Endometrial microvascular endothelial cells (primary cell): ENCODE measurements around the gene HRH2. TPM values are rescaled to one million over a fixed set of nuclear protein-coding genes. Genes with fewer than 3 reads are reported as not detected.
"Not testable (repeated sequence)": the region's sequence is repeated elsewhere in the genome, so short reads cannot be mapped to it uniquely, and the experiment has no call there.

Source experiments
- in situ Hi-C: cut with HindIII; loops from 2 replicates; pipeline ENCODE4 v1.10.0; 2017; ENCODE audit warnings: low sequenced_read_pairs, low pct_unique_long_range_greater_than_20kb; ENCODE audit errors: inconsistent ontology term
- total RNA-seq: library from RNA; depleted of rRNA; stranded (reverse); fragments of >200 nt; gene quantifications from one replicate; pipeline ENCODE4 v1.2.3, GENCODE V29; 2015; ENCODE audit errors: inconsistent ontology term

The HRH2 gene
- total RNA-seq, 1 donor from 2014 or later = not detected

GRCh38 chr5:175638305-175638704 is 19.6 kb upstream of the HRH2 start:
- in situ Hi-C loops = no loop called here

DNA sequence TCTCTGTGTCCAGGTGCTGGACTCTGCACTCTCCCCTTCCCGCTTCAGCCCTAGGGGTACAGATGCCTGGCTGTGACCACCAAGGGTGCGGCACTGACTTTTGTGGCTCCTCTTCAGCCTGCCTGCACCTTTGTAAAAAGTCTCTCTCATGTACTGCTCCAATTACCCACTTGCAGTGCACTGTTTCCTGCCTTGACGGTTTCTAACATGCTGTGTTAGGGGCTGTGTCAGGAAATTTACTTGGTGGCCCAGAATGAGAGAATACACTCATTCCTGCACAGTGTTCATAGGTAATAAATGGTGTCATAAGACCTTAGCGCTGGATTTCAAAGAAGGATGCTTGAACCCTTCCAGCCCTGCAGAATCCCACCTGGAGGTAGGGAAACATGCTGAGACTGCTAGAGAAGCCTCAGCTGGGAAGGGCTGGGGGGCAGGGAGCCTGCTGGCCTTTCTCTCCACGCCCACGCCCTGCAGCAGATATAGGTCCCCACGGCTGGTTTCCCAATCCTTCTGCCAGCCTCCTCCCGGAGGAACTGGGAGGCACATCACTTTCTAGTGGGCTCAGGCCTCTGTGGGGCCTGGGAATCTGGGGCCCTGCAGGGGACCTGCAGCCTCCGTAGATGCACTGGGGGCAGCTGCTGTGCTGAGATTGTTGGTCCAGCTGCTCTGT is 17.6 kb upstream of the HRH2 start:
- in situ Hi-C loops = no loop called here

DNA sequence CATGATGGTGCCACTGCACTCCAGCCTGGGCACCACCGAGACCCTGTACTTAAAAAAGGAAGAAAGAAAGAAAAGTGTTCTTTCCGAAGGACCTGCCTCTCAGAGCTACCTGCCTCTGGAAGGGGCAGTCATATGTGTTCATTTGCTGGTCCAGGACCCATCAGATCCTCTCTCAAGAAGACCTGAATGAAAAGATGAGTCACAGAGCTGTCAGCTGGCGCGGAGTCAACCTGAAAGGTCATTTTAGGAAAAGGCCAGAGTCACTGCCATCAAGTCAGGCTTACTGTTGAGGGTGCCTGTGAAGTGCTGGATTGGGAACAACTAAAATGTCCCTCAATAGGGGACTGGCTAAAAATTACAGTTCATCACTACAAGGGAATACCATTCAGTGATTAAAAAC is 14.9 kb upstream of the HRH2 start:
- in situ Hi-C loops = no loop called here

DNA sequence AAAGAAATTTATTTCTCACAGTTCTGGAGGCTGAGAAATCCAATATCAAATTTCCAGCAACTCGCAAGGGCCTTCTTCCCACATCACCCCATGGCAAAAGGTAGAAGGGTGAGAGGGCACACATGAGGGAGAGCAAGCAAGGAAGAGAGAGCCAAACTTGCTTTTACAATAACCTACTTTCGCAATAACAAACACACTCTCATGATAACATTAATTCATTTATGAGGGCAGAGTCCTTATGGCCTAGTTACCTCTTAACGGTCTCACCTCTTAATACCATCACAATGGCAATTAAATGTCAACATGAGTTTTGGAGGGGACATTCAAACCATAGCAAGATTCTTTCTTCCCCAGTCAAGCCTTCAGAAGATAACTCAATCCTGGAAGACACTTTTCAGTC is 11.6 kb upstream of the HRH2 start:
- in situ Hi-C loops = no loop called here

GRCh38 chr5:175649967-175650366 is 7.9 kb upstream of the HRH2 start:
- in situ Hi-C loops = no loop called here

DNA sequence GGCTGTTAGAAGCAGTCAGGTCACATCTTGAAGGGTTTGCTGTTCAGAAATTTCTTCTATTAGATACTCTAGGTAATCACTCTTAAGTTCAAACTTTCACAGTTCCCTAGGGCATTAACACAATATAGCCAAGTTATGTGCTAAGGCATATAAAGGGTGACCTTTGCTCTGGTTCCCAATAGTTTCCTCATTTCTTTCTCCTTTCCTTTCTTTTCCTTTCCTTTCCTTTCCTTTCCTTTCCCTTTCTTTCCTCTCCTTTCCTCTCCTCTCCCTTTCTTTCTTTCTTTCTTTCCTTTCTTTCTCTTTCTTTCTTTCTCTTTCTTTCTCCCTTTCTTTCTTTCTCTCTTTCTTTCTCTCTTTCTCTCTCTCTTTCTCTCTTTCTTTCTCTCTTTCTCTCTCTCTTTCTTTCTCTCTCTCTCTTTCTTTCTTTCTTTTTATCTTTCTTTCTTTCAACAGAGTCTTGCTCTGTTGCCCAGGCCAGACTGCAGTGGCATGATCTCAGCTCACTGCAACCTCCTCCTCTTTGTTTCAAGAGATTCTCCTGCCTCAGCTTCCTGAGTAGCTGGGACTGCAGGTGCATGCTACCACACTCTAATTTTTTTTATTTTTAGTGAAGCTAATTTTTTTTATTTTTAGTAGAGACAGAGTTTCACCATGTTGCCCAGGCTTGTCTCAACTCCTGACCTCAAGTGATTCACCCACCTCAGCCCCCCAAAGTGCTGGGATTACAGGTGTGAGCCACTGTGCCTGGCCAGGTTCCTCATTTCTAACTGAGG is 7.3 kb upstream of the HRH2 start:
- in situ Hi-C loops = not testable (repeated sequence)

GRCh38 chr5:175652741-175653663 is 4.9 kb upstream of the HRH2 start:
- in situ Hi-C loops = no loop called here

DNA sequence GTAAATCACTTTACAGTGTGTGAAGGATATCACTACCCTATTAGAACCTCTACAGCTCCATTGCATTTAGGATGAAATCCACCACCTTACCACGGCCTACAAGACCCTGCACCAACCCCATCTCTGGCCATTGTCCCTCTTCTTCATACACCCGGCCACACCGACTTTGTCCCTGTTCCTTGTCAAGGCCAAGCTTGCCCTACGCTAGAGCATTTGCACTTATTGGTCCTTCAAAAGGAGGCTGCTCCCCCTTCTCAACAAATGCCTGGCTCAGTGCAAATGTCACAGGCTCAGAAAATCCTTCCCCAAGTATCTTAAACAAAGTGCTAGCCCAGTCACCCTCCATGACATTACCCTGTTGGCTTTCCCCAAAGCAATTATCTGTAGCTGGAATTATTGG is 4.1 kb upstream of the HRH2 start:
- in situ Hi-C loops = no loop called here

DNA sequence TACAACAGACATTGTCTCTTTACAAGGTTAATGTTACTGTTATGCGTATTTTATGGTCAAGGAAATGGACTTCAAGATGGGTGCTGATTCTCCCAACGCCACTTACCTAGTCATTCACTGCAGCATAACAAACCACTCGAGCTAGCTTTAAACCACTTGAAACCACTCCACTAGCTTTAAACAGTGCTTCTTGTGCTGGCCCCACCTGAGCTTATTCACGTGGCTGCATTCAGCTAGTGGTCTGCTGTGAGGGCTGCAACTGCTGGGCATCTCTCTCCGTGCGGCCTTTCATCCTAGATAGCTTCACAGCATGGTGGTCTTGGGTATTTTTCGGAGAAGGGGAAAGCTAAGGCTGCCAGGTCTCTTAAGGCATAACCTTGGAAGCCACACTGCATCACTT is 3.5 kb upstream of the HRH2 start:
- in situ Hi-C loops = no loop called here

- in situ Hi-C loops = no loop called here
Measured at GRCh38 chr5:175654807-175655206, 3.1 kb upstream of the HRH2 start.

- in situ Hi-C loops = no loop called here
Measured at GRCh38 chr5:175655411-175655810, 2.5 kb upstream of the HRH2 start.

DNA sequence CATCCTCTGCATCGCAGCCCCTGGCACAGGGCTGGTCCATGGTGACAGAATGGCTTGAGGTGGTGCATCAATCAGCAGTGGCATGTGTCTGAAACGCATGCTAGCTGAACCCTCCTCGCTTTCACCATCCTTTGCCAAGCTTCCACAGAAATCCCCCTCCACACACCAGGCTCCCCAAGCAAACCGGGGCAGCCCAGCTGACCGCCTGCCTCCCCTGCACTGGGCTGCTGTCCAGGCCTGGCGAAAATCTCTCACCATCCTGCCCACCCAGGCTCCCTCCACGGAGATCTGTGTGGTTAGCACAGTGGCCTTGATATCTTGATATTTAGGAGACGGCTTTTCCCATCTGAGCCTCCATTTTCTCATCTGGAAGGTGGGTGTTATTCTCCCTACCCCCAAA is 905 bp upstream of the HRH2 start:
- in situ Hi-C loops = no loop called here

DNA sequence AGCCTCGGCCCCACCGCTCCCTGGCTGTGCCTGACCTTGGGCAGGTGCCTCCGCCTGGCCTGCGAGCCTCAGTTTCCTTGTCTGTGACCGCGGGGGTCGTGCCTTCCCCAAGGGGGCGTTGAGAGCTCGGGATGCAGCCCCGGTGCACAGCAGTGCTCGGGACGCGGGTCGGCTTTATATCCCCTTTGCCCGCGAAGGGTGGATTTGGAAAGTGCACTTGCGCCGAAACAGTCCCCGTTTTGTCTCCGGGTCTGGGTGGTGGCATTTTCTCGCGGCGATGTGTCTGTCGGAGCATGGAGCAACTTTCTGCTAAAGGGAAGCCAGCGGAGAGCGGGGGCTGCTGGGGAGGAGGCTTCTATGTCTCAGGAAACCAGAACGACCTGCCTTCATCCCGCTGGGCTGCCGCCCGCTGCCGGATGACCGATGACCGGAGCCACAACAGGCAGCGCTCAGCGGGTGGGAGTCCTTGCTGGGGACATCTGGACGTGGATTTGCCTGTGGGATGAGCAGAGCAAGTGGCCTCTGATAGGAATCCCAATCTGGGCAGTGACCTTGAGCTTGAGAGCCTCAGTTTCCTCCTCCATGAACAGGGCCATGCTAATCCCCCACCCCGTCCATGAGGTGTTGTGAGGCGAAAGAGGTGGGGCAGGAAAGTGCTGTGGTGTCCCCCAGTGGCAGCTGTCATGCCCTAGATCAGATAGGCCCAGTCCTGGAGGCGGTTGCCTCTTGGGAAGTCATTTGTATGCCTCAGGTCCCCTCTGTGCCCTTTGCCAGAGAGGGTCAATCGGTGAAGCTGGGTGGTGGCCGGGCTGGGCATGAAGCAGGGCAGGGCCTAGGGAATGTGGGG is 651 bp downstream of the HRH2 start:
- in situ Hi-C loops = no loop called here

DNA sequence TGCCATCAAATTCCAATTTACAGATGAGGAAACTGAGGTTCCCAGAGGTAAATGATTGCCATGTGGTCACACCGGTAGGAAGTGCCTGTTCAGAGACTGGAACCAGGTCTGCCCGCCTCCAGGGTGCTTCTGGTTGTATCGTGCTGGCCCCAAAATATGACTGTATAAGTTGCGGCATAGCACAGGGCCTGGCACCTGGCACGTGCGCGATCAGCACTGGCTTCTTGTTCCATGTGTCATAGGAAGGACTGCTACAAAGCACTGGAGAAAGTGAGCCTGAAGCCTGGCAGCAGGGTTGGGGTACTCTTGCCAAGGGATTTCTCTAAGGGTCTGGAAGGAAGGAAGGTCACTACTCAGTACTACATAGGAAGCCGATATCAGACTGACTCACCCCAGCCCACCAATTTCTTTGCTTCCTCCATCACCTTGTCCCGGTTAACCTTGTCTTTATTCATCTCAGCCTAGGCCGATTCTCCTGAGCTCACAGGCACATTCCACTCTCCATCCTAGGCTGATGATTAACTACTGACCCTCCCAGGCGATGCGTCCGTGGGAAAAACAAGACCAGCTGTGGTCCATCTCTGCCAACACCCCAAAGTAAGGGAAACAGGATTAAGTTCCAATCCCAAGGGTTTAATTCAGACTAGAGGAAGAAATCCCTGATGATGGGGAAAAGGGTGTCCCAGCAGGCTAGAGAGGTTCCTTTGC is 1.8 kb downstream of the HRH2 start:
- in situ Hi-C loops = no loop called here

DNA sequence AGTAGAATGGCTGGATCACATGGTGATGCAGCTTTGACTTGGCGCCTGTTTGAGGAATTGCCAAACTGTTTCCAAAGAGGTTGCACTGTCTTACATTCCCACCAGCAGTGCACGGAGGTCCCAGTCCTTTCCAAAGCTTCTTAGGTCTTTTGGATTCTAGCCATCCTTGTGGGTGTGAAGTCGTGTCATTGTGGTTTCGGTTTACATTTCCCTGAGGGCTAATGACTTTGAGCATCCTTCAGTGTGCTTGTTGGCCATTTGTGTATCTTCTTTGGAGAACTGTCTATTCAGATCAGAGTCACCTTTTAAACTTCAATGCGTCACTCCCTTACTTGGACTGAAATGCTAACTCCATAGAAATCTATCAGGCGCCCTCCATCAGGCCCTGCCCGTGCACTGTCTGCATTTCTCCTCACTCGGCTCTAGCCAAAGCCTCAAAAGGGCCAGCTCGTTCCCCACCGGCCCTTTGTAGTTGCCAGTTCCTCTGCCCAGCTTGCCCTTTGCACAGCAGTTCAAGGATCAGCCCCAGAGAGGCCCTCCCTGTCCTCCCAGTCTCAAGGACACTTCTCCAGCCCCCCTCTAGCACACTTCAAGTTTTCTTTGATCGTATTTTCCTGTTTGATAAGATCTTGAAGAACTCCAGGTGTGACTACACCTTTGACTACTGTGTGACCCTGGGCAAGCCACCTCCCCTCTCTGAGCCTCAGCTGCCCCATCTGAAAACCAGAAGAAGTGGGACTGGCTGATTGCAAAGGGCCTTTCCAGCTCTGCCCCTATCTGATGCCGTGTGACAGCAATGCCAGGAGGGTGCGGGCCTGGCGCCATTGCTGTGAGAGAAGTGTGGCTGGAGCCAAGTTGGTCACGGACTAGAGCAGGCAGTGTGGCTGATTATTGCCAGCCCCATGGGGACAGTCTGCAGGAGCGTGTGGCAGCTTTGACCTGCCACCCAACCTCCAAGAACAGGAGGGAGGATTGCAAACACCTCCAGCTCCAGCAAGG is 5.6 kb downstream of the HRH2 start:
- in situ Hi-C loops = no loop called here

- in situ Hi-C loops = no loop called here
Measured at GRCh38 chr5:175664723-175665122, 6.9 kb downstream of the HRH2 start.

DNA sequence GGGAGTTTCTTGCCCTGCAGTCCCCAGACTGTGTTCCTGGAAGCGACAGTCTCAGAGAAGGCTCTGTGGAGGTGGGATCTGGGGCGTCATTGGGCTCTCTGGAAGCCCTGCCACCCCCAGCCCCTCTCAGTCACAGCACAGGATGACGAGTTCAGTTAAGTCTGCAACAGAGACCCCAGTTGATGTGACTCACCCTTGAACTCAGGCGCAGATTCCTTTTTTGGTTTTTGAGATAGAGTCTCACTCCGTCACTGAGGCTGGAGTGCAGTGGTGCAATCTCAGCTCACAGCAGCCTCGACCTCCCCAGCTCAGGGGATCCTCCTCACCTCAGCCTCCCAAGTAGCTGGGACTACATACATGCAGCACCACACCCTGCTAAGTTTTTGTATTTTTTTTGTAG is 8.3 kb downstream of the HRH2 start:
- in situ Hi-C loops = no loop called here
